NCI-H187 (cell line): ENCODE data around the gene LNX1.
"Not testable (repeated sequence)": the region's sequence is repeated elsewhere in the genome, so short reads cannot be mapped to it uniquely, and the experiment has no call there.

ENCODE experiments used
- DNase-seq, 2 experiments: peaks; one replicate each; lab custom pipeline; 2025; lab: John Stamatoyannopoulos, UW

Gene LNX1

GRCh38 chr4:53497487-53498244 is 93.6 kb downstream of the LNX1 start:
- DNase-seq: no peak

- no peak for DNase-seq
Observed at GRCh38 chr4:53494851-53495250, 96.4 kb downstream of the LNX1 start.

GRCh38 chr4:53490965-53491622 is 100.2 kb downstream of the LNX1 start:
- DNase-seq: no peak

- no peak for DNase-seq
Observed at GRCh38 chr4:53490161-53490956, 100.9 kb downstream of the LNX1 start.

GRCh38 chr4:53489279-53489889 is 101.9 kb downstream of the LNX1 start:
- no peak for DNase-seq

GRCh38 chr4:53487766-53488165 is 103.5 kb downstream of the LNX1 start:
- no peak for DNase-seq

GRCh38 chr4:53485658-53486040 is 105.6 kb downstream of the LNX1 start:
- no peak for DNase-seq

- no peak for DNase-seq
Observed at GRCh38 chr4:53484911-53485657, 106.2 kb downstream of the LNX1 start.

GRCh38 chr4:53483250-53483649 is 108.0 kb downstream of the LNX1 start:
- no peak for DNase-seq

- no peak for DNase-seq
Observed at GRCh38 chr4:53481586-53481985, 109.7 kb downstream of the LNX1 start.

GRCh38 chr4:53480909-53481308 is 110.4 kb downstream of the LNX1 start:
- no peak for DNase-seq

- no peak for DNase-seq
Observed at GRCh38 chr4:53479736-53480525, 111.4 kb downstream of the LNX1 start.

GRCh38 chr4:53478671-53479456 is 112.4 kb downstream of the LNX1 start:
- DNase-seq: no peak

- DNase-seq: no peak
Observed at GRCh38 chr4:53477636-53478035, 113.7 kb downstream of the LNX1 start.

- no peak for DNase-seq
Observed at GRCh38 chr4:53477038-53477565, 114.2 kb downstream of the LNX1 start.

- no peak for DNase-seq
Observed at GRCh38 chr4:53476232-53477037, 114.9 kb downstream of the LNX1 start.

GRCh38 chr4:53466576-53466975 is 124.7 kb downstream of the LNX1 start:
- DNase-seq: not testable (repeated sequence)

- no peak for DNase-seq
Observed at GRCh38 chr4:53465891-53466290, 125.4 kb downstream of the LNX1 start.

- DNase-seq: no peak
Observed at GRCh38 chr4:53465281-53465680, 126.0 kb downstream of the LNX1 start.
